K562 (cell line): Measurements from ENCODE around the gene CALHM3. TPM values are rescaled to one million over a fixed set of nuclear protein-coding genes. Genes with fewer than 3 reads are reported as not detected.

ENCODE experiments used
- ATAC-seq: fragments of 200-7000 bp; cut with Tn5 transposase; 3 replicates; pipeline ENCODE4 v1.9.1; 2020; ENCODE audit warnings: moderate library complexity
- BruUV-seq: library from RNA; stranded (reverse); fragments of 400-500 nt; replicated peaks from 2 replicates; lab custom pipeline; 2021; lab: Mats Ljungman, UMichigan
- CTCF ChIA-PET: fragments of 300-600 bp; formaldehyde crosslinking; extraction: SDS; loops from one replicate; lab custom pipeline; 2021; ENCODE audit warnings: low intra/inter-chr PET ratio; lab: Yijun Ruan, JAX
- POLR2A ChIA-PET: fragments of 300-600, 350-650 bp; sonication (Branson Sonifier 250); formaldehyde crosslinking; extraction: SDS; loops from one replicate; lab custom pipeline; 2021; ENCODE audit warnings: antibody characterized with exemption, inconsistent platforms; lab: Yijun Ruan, JAX
- DNase-seq, 4 experiments: peaks; one replicate each; pipeline versions ENCODE4 v3.0.0 to v3.0.0-alpha.2; 2011 to 2018; ENCODE audit warnings: low spot score in 3 of 4, mixed read lengths in 3 of 4; ENCODE audit errors: extremely low read depth in 1 of 4
- FAIRE-seq: peaks from 2 replicates; lab custom pipeline; 2011; peaks lifted over from hg19 to GRCh38; lab: Jason Lieb, UNC
- H2AFZ ChIP-seq: 2 replicates; pipeline ENCODE4 v1.6.0; 2011; ENCODE audit warnings: low read depth, low read length, control low read depth, inconsistent platforms
- H3K27ac ChIP-seq: fragments of 200-600 bp; 3 replicates; pipeline ENCODE4 v1.8.0; 2011; ENCODE audit warnings: low read depth, mild to moderate bottlenecking, control low read depth, inconsistent platforms, low read length, moderate library complexity, mixed read lengths; ENCODE audit errors: extremely low read depth
- H3K27me3 ChIP-seq, 2 experiments: fragments of 300-600 bp in 1 of 2; 2 replicates in 1 of 2; 3 replicates in 1 of 2; pipeline versions ENCODE4 v1.6.0 to v1.8.0; 2011; ENCODE audit warnings: inconsistent platforms in 2 of 2, low read length in 2 of 2, mild to moderate bottlenecking in 1 of 2, mixed read lengths in 1 of 2, moderate library complexity in 1 of 2; ENCODE audit not compliant: control insufficient read depth in 2 of 2, insufficient read depth in 2 of 2
- H3K36me3 ChIP-seq: fragments of 300-600 bp; 3 replicates; pipeline ENCODE4 v1.8.0; 2011; ENCODE audit warnings: mild to moderate bottlenecking, low read length, inconsistent platforms; ENCODE audit not compliant: control insufficient read depth, insufficient read depth
- H3K4me1 ChIP-seq, 2 experiments: fragments of 200-600 bp in 1 of 2; replicated peaks in 1 of 2; 2 replicates in 1 of 2; 3 replicates in 1 of 2; pipeline versions ENCODE4 v1.5.1 to v1.8.0; 2011; ENCODE audit warnings: inconsistent platforms in 2 of 2, low read length in 2 of 2, mild to moderate bottlenecking in 1 of 2, mixed read lengths in 1 of 2, moderate library complexity in 1 of 2; ENCODE audit not compliant: control insufficient read depth in 2 of 2, insufficient read depth in 2 of 2
- H3K4me2 ChIP-seq: 2 replicates; pipeline ENCODE4 v1.6.1; 2011; ENCODE audit warnings: low read length, control low read depth, inconsistent platforms, mixed read lengths; ENCODE audit not compliant: insufficient read depth
- H3K4me3 ChIP-seq: fragments of 200-600 bp; sonication (generic), shearing (Covaris generic); 2 replicates; pipeline ENCODE4 v1.5.1; 2016; ENCODE audit warnings: control low read depth, inconsistent platforms
- H3K79me2 ChIP-seq: fragments of 200-600 bp; 3 replicates; pipeline ENCODE4 v1.8.0; 2011; ENCODE audit warnings: low read length, inconsistent platforms; ENCODE audit not compliant: control insufficient read depth, insufficient read depth
- H3K9ac ChIP-seq, 2 experiments: 2 replicates each; pipeline versions ENCODE4 v1.6.0 to v1.6.1; 2011; ENCODE audit warnings: low read depth in 2 of 2, low read length in 2 of 2, control low read depth in 1 of 2, inconsistent platforms in 1 of 2, mild to moderate bottlenecking in 1 of 2, mixed read lengths in 1 of 2; ENCODE audit not compliant: insufficient read depth in 1 of 2
- H3K9me1 ChIP-seq: one replicate; pipeline ENCODE4 v1.6.0; 2011; ENCODE audit warnings: inconsistent platforms, mild to moderate bottlenecking, low read length, moderate library complexity; ENCODE audit not compliant: control insufficient read depth, insufficient read depth
- H3K9me3 ChIP-seq: replicated peaks from 2 replicates; pipeline ENCODE4 v1.5.1; 2011; ENCODE audit warnings: low read depth, low read length, inconsistent platforms; ENCODE audit not compliant: control insufficient read depth, insufficient read depth
- H4K20me1 ChIP-seq: replicated peaks from 2 replicates; pipeline ENCODE4 v1.6.1; 2011; ENCODE audit warnings: low read length, inconsistent platforms, mixed read lengths; ENCODE audit not compliant: control insufficient read depth, insufficient read depth
- CSDE1 ChIP-seq, 2 experiments: fragments of 450-650 bp; IDR thresholded peaks; 2 replicates each; pipeline ENCODE4 v1.6.1; 2016; ENCODE audit warnings: mild to moderate bottlenecking in 1 of 2
- ESRRA ChIP-seq: fragments of 450-650 bp; IDR thresholded peaks from 2 replicates; pipeline ENCODE4 v1.6.1; 2014; ENCODE audit warnings: low read depth, mild to moderate bottlenecking, moderate library complexity, borderline replicate concordance
- ETS2 ChIP-seq: IDR thresholded peaks from 2 replicates; pipeline ENCODE4 v1.6.1; 2016; ENCODE audit warnings: borderline replicate concordance, missing genetic modification characterization, mild to moderate bottlenecking, moderate library complexity, missing compliant biosample characterization; ENCODE audit not compliant: poor library complexity, severe bottlenecking
- HINFP ChIP-seq: fragments of 450-650 bp; conservative IDR thresholded peaks from 2 replicates; pipeline ENCODE4 v1.6.1; 2016; ENCODE audit warnings: missing genetic modification characterization, low read depth, mild to moderate bottlenecking, control low read depth, missing compliant biosample characterization
- MAFK ChIP-seq: IDR thresholded peaks from 2 replicates; pipeline ENCODE4 v1.6.1; 2011; ENCODE audit warnings: low read length, improper control_type of control experiment
- PHF8 ChIP-seq: fragments of 200-600 bp; sonication (generic); IDR thresholded peaks from 2 replicates; pipeline ENCODE4 v1.6.1; 2012; ENCODE audit warnings: mixed run types, mild to moderate bottlenecking, inconsistent platforms, low read length, moderate library complexity, borderline replicate concordance
- RB1 ChIP-seq: fragments of 450-650 bp; IDR thresholded peaks from 2 replicates; pipeline ENCODE4 v1.6.1; 2017; ENCODE audit warnings: low read depth, mild to moderate bottlenecking
- RBFOX2 ChIP-seq: fragments of 200-400 bp; formaldehyde crosslinking; IDR thresholded peaks from 2 replicates; pipeline ENCODE4 v1.6.1; 2017; ENCODE audit warnings: low read depth, mild to moderate bottlenecking, low read length, moderate library complexity
- STAT5A ChIP-seq: IDR thresholded peaks from 2 replicates; pipeline ENCODE4 v1.6.1; 2012; ENCODE audit warnings: low read length, inconsistent platforms, borderline replicate concordance
- TRIM28 ChIP-seq: fragments of 450-650 bp; IDR thresholded peaks from 2 replicates; pipeline ENCODE4 v1.6.1; 2017
- YBX1 ChIP-seq: fragments of 450-650 bp; IDR thresholded peaks from 2 replicates; pipeline ENCODE4 v1.7.1; 2016; ENCODE audit warnings: mild to moderate bottlenecking
- ZNF740 ChIP-seq, 3 experiments: fragments of 200-800 bp in 1 of 3; sonication (Bioruptor generic) in 1 of 3; sonication (generic) in 1 of 3; formaldehyde crosslinking in 1 of 3; IDR thresholded peaks; 2 replicates each; pipeline versions ENCODE4 v1.6.1 to v1.8.0; 2016 to 2022; ENCODE audit warnings: mild to moderate bottlenecking in 2 of 3, missing compliant biosample characterization in 2 of 3, missing genetic modification characterization in 2 of 3, missing genetic modification reagents in 1 of 3
- WGBS: fragments of 100-300 bp; shearing (Covaris generic); methylation state at CpG from one replicate; pipeline ENCODE4 v1.1.6; 2016; ENCODE audit warnings: low coverage, mixed read lengths; ENCODE audit not compliant: insufficient coverage; ENCODE audit errors: missing lambda C conversion rate; 5-methylcytosine and 5-hydroxymethylcytosine counted together
- in situ Hi-C: fragments of 300-500 bp; cut with MboI; formaldehyde crosslinking; loops from 4 replicates; pipeline ENCODE4 v1.15.0; 2018; ENCODE audit warnings: inconsistent platforms, mixed read lengths
- intact Hi-C: fragments of 100-400 bp; cut with micrococcal nuclease; formaldehyde crosslinking; loops from 2 replicates; pipeline ENCODE4 v1.14.2; 2022
- polyA plus RNA-seq, 8 experiments: library from polyadenylated mRNA; depleted of rRNA in 4 of 8; stranded (reverse) in 5 of 8; unstranded in 3 of 8; fragments of >200 nt; fragmentation: Nextera tagmentation in 2 of 8; fragmentation: Illumina TruSeq in 1 of 8; extraction: Ambion mirVana in 2 of 8; extraction: Trizol in 1 of 8; gene quantifications; 2 replicates each; pipeline versions ENCODE4 v1.2.1 to v1.2.3, GENCODE V29; 2011 to 2014; ENCODE audit warnings: inconsistent platforms in 1 of 8, missing spikeins in 1 of 8
- total RNA-seq, 7 experiments: library from RNA; depleted of rRNA in 6 of 7; stranded (reverse); fragments of >200 nt in 6 of 7; fragmentation: Illumina TruSeq in 2 of 7; extraction: Trizol in 2 of 7; gene quantifications; 2 replicates each; pipeline versions ENCODE4 v1.2.1 to v1.2.3, GENCODE V29; 2011 to 2021; ENCODE audit warnings: low replicate concordance in 1 of 7

The CALHM3 gene
- total and polyA plus RNA-seq, 9 of the 15 experiments (the other 6 are each of a cell fraction or from before 2014, with no cell fraction given): not detected

DNA sequence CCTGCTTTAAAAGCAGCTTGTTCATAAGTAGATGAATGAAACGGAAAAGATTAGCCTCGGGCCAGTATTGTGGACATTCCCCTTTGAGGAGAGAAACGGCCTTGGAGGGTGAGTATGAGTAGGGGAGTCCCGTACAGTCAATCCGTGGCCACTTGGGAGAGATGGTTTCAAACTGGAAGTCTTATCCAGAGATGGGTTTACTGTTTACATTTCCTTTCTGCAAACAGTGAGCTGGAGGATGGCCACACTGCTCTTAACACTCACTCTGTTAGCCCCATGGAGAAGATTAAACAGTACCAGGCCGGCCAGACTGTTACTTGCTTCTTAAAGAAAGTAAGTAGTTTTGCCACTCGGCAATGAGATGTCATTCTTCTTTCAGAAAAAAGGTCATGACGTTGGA lies 47.1 kb downstream of the CALHM3 start:
- POLR2A ChIA-PET: interaction anchor here (0.9 kb wide), 1 partner anchor 18 kb away, joined by 3 read pairs; no protein-coding TSS in a partner anchor

GRCh38 chr10:103429647-103430046 lies 49.4 kb downstream of the CALHM3 start:
- in situ Hi-C loops (no loop called here), intact Hi-C loops (no loop called here)
- H3K9ac ChIP-seq: no peak overlapping the region
- no peak for DNase-seq
- H3K9me3 ChIP-seq: no peaks in the 10 kb centered on the region
- ChIA-PET CTCF (no interaction called here), POLR2A (no interaction called here)
- H3K4me1 ChIP-seq: no peaks in the 10 kb centered on the region
- no peak overlapping the region for H3K27ac ChIP-seq
- no TSS peak for BruUV-seq
- no peak overlapping the region for H2AFZ ChIP-seq
- H4K20me1 ChIP-seq: no peaks in the 10 kb centered on the region
- no peak overlapping the region for H3K4me2 ChIP-seq
- H3K79me2 ChIP-seq: no peaks in the 10 kb centered on the region
- H3K36me3 ChIP-seq: peaks cover 92% of the 10 kb centered on the region
- FAIRE-seq: no peak
- 96% methylated on average over 5 of the region's 5 CpGs for WGBS
- no peak for ATAC-seq
- no peaks in the 10 kb centered on the region for H3K27me3 ChIP-seq
- no peak overlapping the region for H3K4me3 ChIP-seq
- H3K9me1 ChIP-seq: no peaks in the 10 kb centered on the region
- TF ChIP-seq STAT5A (no peak), YBX1 (no peak), ZNF740 (CRISPR knock-in tag; IDR thresholded peaks at IDR 0.05) (no peak), ZNF740 (tag; IDR thresholded peaks at IDR 0.05) (no peak), MAFK (no peak), RB1 (no peak), HINFP (no peak), ETS2 (tag) (no peak), ESRRA (no peak), TRIM28 (no peak), PHF8 (no peak)

More for the DNA sequence above, 47.1 kb downstream of the CALHM3 start:
- no peaks in the 10 kb centered on the region for H4K20me1 ChIP-seq
- H3K9me3 ChIP-seq: no peaks in the 10 kb centered on the region
- no peaks in the 10 kb centered on the region for H3K9me1 ChIP-seq
- peaks cover 92% of the 10 kb centered on the region for H3K36me3 ChIP-seq
- intact Hi-C loops: no loop called here
- DNase-seq: no peak
- H3K4me3 ChIP-seq: no peak overlapping the region
- CTCF ChIA-PET: no interaction called here
- H3K4me1 ChIP-seq: no peaks in the 10 kb centered on the region
- 90% methylated on average over 8 of the region's 8 CpGs for WGBS
- no peaks in the 10 kb centered on the region for H3K79me2 ChIP-seq
- no TSS peak for BruUV-seq
- H2AFZ ChIP-seq: no peak overlapping the region
- no peak for TF ChIP-seq CSDE1 (IDR thresholded peaks at IDR 0.05)
- no peak for TF ChIP-seq RBFOX2
- TF ChIP-seq, all 486 proteins: peak for 0
- H3K4me2 ChIP-seq: no peak overlapping the region
- no peak for FAIRE-seq
- H3K27me3 ChIP-seq: no peaks in the 10 kb centered on the region
- no peak for ATAC-seq
- no peak overlapping the region for H3K9ac ChIP-seq
- in situ Hi-C loops: no loop called here
- H3K27ac ChIP-seq: no peak overlapping the region
